Stimulated activated CD4-positive, alpha-beta T cell treated with anti-CD3 and anti-CD28 coated beads, TNF-alpha, amount 100 ng/mL, for 48 hours (primary cell): ENCODE results near the gene PDE8A.
"Not testable (repeated sequence)": the region's sequence is repeated elsewhere in the genome, so short reads cannot be mapped to it uniquely, and the experiment has no call there.

Source experiments
- DNase-seq, 3 donors: peaks; one replicate each; pipeline ENCODE4 v3.0.0-alpha.2; 2020; ENCODE audit warnings: low read depth in 3 of 3

The PDE8A gene

DNA sequence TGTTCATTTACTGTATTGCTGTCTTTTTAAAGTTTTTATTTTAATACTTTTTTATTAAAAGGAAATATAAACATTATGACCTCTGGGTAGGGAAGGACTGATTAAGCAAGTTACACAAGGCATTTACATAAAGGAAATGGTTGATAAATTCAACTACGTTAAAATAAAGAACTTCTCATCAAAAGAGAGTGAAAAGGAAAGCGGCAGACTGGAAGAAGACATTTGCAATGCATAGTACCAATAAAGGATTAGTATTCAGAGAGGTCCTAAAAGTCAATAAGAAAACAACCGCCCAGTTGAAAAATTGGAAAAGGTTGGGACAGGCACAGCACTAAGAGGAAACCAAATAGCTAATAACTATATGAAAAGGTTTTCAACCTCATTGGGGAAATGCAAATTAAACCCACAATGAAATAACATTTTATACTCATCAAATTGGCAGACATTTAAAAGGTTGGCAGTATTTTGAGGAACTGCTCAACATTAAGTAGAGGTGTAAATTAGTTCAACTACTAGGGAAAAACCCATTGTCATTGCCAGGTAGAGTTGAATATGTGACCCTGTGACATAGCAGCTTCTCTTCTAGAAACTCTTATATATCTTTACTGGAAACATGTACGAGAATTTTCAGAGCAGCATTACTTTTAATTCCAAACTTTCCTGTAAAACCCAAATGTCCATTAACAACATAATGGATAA, 9.5 kb downstream of the PDE8A start:
- DNase-seq, result no peak

DNA sequence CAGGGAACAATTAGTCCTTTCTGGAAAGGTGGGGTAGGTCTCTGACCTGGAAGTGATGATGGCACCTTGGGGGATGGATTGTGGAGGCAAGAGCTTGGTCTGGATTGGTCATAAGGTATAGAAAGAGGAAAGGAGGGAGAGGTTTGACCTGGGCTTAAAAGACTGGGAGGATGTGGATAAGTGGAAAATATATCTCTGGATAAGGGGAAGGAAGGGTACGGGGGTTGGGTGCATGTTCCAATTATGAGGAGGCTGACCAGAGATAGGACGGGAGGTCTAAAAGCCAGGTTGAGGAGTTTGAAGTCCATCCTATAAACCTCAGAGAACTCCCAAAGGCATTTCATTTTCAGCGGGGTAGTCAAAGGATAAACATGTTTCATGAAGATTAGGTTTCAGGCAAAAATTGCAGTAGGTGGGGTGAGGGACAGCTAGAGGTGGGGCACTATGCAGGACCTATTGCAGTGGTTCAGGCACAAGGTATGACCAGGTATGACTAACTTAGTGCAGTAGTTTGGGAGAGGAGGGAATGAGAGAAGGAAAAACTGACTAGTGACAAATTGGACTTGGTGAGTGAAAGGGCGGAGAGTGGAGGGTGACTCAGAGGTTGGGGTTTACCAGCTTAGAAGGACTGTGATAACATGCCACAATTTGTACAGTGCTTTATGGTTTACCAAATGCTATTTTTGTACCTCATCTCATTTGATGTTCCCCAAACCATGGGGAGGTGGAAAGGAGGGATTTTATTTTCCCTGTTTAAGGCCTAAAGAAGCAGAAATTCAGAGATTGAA, 10.7 kb downstream of the PDE8A start:
- peak in 2 of 3 donors; percentile 30 to 32 for DNase-seq

DNA sequence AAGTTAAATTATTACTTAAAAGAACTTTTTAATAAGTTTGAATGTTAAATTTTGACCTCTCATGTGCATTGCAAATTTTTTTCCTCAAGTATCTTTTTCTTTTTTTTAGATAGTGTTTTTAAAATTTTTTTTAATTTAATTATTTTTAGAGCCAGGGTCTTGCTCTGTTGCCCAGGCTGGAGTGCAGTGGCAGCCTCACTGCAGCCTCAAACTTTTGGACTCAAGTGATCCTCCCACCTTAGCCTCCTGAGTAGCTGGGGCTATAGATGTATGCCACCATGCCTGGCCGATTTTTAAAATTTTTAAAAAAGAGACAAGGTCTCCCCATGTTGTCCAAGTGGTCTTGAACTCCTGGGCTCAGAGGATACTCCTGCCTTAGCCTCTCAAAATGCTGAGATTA, 14.4 kb downstream of the PDE8A start:
- no peak for DNase-seq

DNA sequence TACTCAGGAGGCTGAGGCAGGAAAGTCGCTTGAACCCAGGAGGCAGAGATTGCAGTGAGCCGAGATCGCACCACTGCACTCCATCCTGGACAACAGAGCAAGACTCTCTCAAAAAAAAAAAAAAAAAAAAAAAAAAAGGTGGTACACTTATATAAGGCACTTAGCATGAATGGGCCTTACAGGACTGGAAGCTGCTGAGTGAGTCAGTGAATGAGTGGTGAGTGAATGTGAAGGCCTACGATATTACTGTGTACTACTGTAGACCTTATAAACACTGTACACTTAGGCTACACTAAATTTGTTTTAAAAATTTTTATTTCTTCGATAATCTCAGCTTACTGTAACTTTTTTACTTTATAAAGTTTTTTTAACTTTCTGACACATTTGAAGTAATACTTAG, 15.1 kb downstream of the PDE8A start:
- DNase-seq, result not testable (repeated sequence)

DNA sequence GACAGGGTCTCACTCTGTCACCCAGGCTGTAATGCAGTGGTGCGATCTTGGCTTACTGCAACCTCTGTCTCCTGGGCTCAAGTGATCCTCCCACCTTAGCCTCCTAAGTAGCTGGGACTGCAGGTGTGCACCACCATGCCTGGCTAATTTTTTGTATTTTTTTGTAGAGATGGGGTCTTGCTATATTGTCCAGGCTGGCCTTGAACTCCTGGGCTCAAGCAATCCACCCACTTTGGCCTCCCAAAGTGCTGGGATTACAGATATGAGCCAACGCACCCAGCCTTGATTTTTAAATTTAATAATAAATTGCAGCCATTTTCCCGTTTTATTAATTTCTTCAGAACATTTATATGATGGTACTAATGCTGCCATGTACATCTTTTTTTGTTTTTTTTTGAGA, 15.6 kb downstream of the PDE8A start:
- DNase-seq, result not testable (repeated sequence)

DNA sequence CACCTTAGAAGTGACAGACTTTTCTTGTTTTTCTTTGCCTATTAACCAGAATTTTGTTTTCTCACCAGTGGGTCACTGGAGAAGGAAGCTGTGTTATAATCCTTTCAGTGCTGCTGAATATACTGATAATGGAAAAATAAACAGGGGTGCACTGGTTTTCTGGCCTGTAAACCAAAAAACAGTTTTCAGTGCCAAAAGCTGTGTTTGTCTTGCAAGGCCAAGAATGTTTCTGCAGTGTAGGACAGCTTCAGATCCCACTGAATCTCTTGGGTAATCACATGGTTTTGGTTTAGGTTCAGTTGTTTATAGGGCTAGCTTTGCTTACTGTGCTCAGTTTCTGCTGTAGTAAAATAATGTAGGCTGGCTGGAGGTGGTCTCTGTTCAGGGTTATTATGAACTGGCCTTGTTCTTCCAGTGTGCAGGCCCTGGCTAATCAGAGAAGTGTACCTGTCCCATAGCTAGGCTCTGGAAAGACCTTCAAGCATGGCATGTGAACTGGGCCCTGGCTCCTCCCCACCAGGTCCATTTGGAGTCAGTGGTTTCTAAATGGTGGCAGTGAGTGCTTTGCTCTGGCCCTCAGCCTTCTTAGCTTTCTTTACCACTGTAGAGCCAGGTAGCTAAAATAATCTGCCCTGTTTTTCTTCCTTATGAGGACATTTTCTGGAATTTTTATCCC, 18.7 kb downstream of the PDE8A start:
- DNase-seq, result no peak

DNA sequence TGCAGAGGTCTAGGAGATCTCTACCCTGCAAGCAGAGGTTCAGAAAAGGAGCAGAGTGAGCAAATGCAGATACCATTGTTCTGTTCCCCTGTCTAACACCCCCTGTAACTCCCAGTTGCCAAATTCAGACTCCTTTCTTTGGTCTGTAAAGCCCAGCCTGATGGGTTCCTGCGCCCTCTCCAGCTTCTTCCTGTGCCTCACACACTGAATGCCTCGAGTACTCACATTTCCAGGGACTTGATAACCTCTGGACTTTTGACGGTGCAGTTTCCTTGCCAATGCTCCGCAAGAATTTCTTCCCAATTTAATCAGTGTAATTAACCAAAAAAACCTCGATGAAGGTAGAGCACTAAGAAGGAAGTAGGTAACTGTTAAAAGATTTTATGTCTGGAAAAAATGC, 19.3 kb downstream of the PDE8A start:
- no peak for DNase-seq

DNA sequence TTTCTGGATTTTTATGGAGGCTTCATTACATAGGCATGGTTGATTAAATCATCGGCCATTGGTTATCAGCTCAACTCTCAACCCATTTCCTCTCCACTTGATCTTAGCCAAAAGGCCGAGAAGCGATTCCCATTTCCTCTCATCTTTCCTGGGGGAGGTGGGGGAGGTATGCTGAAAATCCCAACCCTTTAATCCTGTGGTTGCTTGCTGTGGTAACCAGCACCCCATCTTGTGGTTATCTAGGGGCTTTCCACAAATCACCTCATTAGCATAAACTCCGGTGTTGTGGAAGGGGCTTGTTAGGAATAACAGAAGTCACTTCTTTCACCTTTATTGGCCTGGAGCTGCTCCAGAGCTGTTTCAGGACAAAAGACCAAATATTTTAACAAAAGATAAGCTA, 20.9 kb downstream of the PDE8A start:
- no peak for DNase-seq

DNA sequence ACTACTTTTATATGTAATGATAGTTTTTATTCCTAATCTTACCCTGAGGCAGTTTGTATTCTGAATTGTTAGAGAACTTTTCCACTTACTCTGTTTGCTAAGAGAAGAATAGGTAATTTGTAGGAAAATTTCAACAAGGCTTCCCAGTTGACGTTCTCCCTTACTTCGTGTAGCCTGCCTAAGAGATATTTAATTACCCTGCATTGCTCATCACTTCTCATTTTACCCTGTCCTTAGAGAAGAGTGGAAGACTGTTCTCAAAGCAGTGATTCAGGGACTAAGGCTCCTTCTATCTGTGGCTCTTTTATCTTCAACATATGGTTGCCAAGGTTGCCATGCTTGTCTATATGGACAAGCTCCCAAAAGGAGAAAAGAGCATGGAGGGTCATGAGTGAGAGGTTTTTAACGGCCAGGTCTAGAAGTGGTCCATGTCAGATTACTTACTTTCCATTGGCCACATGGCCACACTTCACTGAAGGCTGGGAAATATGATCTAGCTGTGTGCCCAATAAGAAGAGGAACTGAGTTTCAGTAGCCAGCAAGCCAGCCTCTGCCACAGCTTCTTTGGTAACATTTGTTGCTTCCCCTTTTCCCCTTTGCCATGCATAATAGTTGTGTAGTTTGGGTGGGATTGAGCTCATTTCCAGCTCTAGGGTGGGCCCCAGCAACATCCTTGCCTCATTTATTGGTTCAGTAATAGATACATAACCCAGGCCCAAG, 22.1 kb downstream of the PDE8A start:
- no peak for DNase-seq

DNA sequence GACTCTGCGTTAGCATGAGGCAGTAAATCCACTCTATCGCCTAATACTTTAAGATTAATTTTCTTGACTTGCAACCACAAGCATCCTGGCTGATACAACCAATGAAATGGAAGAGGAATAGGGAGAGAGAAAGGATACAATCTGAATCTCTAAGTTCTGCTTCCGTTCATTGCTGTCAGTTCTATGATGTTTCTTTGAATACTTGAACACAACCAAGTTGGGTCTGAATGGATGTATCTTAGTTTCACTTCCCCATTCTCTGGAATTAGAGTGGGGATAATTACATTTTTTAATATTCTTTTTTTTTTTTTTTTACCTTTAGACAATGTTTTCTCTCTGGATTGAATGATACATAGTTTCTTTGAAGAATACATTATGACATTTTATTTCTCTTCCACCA, 22.9 kb downstream of the PDE8A start:
- no peak for DNase-seq

DNA sequence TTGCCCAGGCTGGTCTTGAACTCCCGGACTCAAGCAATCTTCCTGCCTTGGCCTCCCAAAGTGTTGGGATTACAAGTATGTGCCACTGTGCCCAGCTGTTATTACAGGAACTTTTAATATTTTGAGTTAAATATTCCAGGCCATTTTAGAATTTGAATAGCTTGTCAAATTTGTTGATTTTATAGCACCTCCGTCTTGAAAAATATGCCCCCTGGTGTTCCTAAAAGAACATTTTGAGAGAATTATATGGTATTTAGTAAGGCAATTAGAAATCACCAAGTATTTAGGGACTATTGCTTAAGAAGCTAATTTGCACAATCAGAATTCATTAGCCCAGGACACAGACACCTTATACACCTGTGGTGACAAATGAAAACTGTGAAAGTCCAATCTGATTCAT, 23.7 kb downstream of the PDE8A start:
- no peak for DNase-seq

DNA sequence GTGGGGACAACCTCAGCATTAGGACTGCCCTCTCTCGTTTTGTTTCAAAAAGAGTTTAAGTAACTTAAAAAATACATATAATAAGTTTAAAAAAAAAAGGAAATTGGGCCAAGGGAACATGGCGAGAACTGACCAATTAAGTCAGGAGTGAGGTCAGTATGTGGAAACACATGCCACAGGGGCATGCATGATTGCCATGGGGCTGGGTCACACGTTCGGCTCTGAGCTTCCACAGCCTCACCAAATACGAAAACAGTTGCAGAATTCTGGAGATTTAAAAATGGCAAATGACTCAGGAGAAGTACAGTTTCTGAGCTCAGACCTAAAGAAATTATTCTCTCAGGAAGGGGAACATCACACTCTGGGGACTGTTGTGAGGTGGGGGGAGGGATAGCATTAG, 24.1 kb downstream of the PDE8A start:
- no peak for DNase-seq

DNA sequence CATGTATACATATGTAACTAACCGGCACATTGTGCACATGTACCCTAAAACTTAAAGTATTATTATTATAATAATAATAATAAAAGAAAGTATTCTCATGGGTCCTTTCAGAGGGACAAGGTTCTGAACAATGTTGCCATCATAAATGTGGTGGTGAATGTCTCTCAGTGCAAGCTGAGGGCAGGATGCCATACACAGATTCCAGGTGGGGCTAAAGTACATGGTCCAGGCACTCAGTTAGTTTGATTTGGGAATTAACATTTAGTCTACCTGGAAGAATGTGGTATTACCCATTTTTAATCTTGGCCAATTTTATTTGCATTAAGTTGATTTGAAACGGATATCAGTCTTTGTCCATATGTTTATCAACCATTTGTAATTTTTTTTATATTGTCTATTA, 24.5 kb downstream of the PDE8A start:
- DNase-seq, result no peak

DNA sequence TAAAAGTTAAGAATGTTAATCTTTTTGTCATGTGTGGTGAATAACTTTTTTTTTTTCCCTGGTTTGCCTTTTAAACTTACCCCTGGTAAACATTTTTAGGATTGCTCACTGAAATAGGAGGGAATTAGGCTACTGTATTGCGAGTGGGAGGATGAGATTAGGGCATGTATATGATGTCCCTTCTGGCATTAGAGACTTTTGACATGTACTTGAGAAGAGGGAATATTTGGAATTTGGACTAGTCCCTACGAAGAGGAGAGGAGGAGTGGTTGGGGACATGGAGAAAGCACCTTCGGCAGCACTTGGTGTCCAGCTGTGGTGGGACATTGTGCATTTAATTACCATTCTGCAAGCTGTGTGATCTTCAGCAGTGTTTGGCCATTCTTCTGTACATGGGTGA, 25.0 kb downstream of the PDE8A start:
- DNase-seq, result no peak

DNA sequence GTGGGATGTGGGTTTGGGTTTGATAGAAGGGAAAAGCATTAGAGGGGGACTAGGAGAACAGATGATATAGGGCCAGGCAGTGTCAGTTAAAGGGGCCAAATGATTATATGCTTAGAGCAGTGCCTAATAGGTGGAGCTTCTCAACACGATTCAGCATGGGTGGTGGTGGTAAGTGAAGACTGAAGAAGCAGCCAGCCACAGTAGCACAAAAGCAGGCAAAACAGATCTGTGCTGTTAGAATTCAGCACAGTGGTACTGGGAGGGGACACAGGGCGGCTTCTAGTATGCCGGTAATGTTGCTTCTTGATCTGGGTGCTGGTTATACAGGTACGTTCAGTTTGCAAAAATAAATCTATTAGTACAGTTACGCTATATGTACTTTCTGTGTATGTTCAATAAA, 25.5 kb downstream of the PDE8A start:
- DNase-seq, result no peak

DNA sequence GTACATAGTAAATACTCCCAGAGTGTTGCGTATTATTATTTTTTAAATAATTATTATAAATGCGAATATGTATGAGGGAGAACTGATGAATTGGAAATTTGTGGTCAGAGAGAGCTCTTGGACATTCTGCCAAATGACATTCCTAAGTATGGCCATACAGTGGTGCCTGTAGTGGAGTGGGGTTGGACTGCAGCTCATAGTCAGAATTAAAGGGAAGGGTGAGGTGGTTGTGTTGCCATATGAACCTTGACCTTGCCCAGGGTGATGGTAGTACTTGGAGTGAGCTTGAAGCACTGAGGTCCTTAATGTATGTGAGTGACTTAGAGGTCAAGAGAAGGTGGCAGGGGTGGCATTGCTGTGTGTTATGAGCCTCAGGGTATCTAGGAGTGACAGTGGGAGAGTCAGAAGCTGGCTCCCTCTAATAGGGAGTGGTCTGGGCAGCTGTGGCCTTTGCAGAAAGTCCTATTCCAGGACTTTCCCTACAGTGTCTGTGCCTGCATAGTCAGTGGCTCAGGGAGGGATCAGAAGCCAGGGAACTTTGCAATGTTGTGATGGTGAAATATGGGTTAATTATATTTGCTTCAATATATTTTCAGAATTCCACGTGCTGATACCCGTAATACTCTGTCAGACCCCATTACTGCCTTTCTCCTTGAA, 26.2 kb downstream of the PDE8A start:
- DNase-seq, result no peak

DNA sequence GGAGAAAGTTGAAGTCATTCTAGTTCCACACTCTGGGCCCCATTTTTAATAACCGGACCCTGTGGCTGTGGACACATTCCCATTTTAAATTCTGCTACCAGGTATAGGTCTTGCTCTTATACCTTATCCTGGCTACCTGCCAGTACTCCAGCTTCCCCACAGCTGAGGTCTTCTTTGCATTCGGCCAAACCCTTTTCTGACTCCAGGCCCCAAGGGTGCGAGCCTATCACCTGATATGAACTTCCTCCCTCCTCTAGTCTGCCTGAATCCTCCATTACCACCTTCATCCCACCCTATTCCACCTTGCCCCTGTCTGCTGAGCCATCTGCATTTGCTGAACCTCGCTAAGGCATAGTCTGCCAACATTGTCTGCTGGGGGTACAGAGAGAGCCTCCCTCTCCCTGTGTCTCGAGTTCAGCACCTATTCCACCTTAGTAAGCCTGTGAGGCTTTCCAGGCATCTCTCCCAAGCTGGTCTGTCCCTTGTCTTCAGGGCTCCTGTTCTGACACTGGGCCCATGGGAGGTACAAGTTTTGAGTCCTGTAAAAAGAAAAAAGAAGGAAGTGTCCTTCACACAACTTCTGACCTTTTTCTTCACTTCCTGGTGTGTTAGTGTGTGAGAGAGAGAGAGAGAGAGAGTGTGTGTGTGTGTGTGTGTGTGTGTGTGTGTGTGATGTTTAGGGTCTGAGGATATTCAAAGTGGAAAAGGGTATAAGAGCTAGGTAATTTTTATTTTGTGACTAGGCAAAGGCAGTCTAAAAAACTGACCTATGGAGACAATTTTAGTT, 27.0 kb downstream of the PDE8A start:
- no peak for DNase-seq

DNA sequence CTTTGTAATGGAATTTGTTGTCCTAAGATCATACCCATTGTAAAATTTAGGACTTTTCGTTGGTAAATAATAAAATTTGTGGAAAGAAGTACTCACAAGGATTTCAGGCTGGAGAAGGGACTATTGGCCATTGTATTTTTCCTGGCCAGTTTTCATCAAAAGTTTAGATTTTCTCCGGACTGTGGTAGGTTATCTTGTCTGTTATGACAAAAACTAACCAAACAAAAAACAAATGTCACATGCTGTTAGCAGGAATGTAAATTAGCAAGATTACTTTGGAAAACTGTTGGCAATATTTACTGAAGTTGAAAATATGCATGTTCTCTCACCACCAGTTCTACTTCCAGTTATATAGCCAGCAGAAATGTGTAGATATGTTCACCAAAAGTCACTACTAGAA, 27.8 kb downstream of the PDE8A start:
- DNase-seq, result no peak

DNA sequence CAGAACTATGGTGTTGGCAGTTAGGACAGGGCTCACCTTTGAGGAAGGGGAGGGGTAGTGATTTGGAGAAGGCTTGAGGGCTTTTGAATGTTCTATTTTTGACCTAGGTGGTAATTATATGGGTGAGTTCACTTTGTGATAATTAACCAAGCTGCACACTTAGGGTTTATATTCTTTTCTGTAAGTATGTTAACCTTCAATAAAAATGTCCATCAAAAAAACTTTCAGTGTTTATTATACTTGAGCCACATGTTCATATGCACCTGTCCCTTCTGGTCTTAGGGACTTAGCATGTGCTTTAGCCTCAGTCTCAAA, 28.4 kb downstream of the PDE8A start:
- no peak for DNase-seq

DNA sequence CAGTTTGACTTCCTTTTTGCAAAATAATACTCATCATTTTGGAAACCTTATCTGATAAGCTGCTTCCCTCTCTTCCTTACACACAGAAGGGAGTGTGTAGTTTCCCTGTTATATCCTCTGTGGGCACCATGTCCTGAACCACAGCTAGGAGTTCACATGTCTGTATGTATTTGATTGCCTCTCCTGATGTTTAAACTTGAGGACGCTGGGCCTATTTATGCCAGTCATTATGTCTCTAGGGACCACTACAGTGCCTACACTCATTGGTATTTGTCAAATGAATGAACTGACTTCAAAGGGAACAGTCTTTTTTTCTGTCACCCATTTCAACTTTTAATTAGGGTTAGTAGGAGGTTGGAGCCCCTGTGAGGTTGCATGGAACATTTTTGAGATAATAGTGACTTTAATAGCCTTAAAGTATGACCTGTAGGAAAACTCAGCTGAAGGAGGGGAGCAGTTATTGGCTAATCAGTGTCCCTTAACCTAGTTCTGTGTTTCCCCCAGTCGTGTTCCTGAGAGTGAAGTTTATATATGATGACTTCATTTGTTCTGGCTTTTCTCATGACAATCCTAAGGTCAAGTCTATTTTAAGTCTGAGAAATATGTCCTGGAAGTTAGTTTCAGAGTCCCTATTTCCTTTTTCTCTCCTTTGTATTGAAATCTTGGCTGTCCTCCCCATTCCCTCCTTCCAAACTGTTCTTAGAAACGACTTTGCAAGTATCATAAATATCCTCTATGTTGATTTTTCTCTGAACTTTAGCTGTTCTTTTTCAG, 28.9 kb downstream of the PDE8A start:
- no peak for DNase-seq
